Measurements from ENCODE around the gene GALNT4. TPM values are rescaled to one million over a fixed set of nuclear protein-coding genes. Genes with fewer than 3 reads are reported as not detected.

The GALNT4 gene
- total and polyA plus RNA-seq, 7 donors: 3.4 to 14.6 (median 4.6) TPM

DNA sequence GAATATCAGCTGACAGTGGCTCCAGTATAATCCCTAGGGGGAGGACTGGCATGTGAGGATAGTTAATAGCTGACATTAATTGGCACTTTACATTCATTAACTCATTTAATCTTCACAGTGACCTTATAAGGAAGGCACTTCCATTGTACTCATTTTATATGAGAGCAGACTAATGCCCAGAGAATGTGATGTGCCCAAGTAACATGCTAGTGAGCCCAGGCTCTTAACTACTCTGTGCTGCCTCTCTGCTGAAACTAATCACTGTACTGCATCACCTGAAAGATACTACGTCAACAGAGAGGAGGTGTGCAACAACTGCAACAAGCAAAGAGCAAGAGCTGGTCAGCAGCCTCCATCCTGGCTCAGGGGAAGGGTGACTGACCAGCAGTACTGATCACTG, 40.1 kb downstream of the GALNT4 start:
- Histone ChIP-seq H3K4me3 (no peak overlapping the region), H3K36me3 (peaks cover 0 to 7% (median 1%) of the 10 kb centered on the region in 4 donors), H3K4me1 (peaks cover 0 to 4% (median 0%) of the 10 kb centered on the region in 4 donors), H3K9me3 (no peaks in the 10 kb centered on the region), H3K27me3 (no peaks in the 10 kb centered on the region), H3K27ac (no peak overlapping the region)
- intact Hi-C loops (cut with DNase I): no loop called here
- DNase-seq: no peak
- TF ChIP-seq CTCF (IDR thresholded peaks at IDR 0.05): no peak
- no peak for TF ChIP-seq POLR2AphosphoS5 (IDR thresholded peaks at IDR 0.05)
- TF ChIP-seq POLR2A (IDR thresholded peaks at IDR 0.05): no peak
- TF ChIP-seq EP300 (IDR thresholded peaks at IDR 0.05): no peak
- 91 to 94% methylated on average over 1 of the region's 1 CpG for WGBS, 2 donors

- intact Hi-C loops (cut with DNase I): no loop called here
- H3K36me3 ChIP-seq: no peaks in the 10 kb centered on the region
- H3K9me3 ChIP-seq: no peaks in the 10 kb centered on the region
- WGBS, 2 donors: 72 to 88% methylated on average over 2 of the region's 2 CpGs
- H3K4me1 ChIP-seq: peaks cover 0 to 4% (median 0%) of the 10 kb centered on the region in 4 donors
- H3K27ac ChIP-seq: no peak overlapping the region
- DNase-seq: no peak
- H3K27me3 ChIP-seq: no peaks in the 10 kb centered on the region
- no peak for TF ChIP-seq EP300 (IDR thresholded peaks at IDR 0.05)
- TF ChIP-seq CTCF (IDR thresholded peaks at IDR 0.05): no peak
- TF ChIP-seq POLR2A (IDR thresholded peaks at IDR 0.05): no peak
- TF ChIP-seq POLR2AphosphoS5 (IDR thresholded peaks at IDR 0.05): no peak
- H3K4me3 ChIP-seq: no peak overlapping the region
Measured at GRCh38 chr12:89481213-89481914, 43.2 kb downstream of the GALNT4 start.

DNA sequence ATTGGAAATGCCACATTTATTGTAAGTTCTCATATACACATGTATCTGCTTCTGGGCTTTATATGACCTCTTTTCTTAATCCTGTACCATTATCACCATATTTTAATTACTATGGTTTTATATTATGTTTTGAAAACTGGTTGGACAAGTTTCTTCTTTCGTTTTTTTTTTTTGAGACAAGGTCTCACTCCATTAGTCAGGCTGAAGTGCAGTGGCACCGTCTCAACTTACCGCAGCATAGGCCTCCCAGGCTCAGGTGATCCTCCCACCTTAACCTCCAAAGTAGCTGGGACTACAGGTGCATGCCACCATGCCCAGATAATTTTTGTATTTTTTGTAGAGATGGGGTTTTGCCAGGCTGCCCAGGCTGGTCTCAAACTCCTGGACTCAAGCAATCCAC, 44.6 kb downstream of the GALNT4 start:
- no peak overlapping the region for H3K4me3 ChIP-seq
- H3K27ac ChIP-seq: no peak overlapping the region
- H3K27me3 ChIP-seq: no peaks in the 10 kb centered on the region
- H3K4me1 ChIP-seq: peaks cover 0 to 4% (median 0%) of the 10 kb centered on the region in 4 donors
- DNase-seq: no peak
- no peaks in the 10 kb centered on the region for H3K36me3 ChIP-seq
- TF ChIP-seq CTCF (IDR thresholded peaks at IDR 0.05) (no peak), EP300 (IDR thresholded peaks at IDR 0.05) (no peak), POLR2A (IDR thresholded peaks at IDR 0.05) (no peak), POLR2AphosphoS5 (IDR thresholded peaks at IDR 0.05) (no peak)
- no peaks in the 10 kb centered on the region for H3K9me3 ChIP-seq
- WGBS, 2 donors: 18 to 77% methylated on average over 3 of the region's 3 CpGs
- intact Hi-C loops (cut with DNase I): no loop called here

GRCh38 chr12:89477633-89478279, 46.8 kb downstream of the GALNT4 start:
- DNase-seq: no peak
- intact Hi-C loops (cut with DNase I): no loop called here
- no peaks in the 10 kb centered on the region for H3K36me3 ChIP-seq
- TF ChIP-seq EP300 (IDR thresholded peaks at IDR 0.05) (no peak), POLR2AphosphoS5 (IDR thresholded peaks at IDR 0.05) (no peak), CTCF (IDR thresholded peaks at IDR 0.05) (no peak), POLR2A (IDR thresholded peaks at IDR 0.05) (no peak)
- H3K27ac ChIP-seq: no peak overlapping the region
- no peaks in the 10 kb centered on the region for H3K27me3 ChIP-seq
- H3K9me3 ChIP-seq: no peaks in the 10 kb centered on the region
- no peaks in the 10 kb centered on the region for H3K4me1 ChIP-seq
- H3K4me3 ChIP-seq: no peak overlapping the region
- WGBS, 2 donors: 87 to 92% methylated on average over 8 of the region's 8 CpGs
